GM21390 (cell line): ENCODE data around the gene WDR49.
A peak's percentile ranks its signal among the peaks of the same experiment; 100 is the strongest.

Experiments
- ATAC-seq: cut with Tn5 transposase; IDR thresholded peaks from one replicate; pipeline ENCODE4 v1.9.1; 2021; ENCODE audit not compliant: unreplicated experiment

Gene WDR49

DNA sequence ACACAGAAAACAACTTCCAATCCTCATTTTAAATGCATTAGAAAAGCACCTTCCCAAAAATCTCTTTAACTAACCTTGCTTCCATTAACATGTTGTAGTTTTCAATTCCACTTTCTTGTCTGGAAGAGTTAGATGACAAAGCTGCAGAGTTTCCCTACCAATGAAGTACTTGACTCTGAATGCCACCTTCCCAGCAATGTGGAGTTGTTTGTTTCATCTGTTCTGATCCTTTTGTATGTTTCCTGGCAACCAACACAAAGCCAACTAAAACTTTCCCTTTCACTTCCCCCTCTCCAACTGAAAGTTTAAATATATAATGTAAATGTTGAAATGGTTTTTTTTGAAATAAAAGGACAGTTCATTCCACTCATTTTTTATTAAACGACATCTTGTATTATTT is at the start of gene WDR49:
TSS of gene WDR49 (minus strand) at position 183 of the 400 bp plus-strand sequence. CDS start 517 bp downstream, outside the sequence.
- ATAC-seq, result no peak

GRCh38 chr3:167700926-167701325 is 47.2 kb upstream of the WDR49 start:
- no peak for ATAC-seq

DNA sequence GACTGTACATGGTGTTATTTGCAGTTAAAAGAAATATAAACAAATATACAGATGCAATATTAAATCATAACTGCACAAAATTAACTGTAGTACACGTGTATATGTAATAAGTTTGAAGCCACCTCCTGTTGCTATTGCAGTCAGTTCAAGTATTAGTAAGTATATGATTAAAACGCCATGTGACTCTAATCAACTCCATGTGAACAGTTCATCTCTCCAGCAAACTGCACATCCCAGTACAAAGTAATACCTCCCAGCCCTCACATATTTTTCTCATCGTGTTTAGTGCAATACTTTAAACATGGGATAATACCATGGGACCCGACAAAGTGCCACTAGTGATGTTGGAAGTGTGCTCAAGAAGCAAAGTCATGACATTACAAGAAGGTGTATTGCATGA is 46.3 kb upstream of the WDR49 start:
- no peak for ATAC-seq

DNA sequence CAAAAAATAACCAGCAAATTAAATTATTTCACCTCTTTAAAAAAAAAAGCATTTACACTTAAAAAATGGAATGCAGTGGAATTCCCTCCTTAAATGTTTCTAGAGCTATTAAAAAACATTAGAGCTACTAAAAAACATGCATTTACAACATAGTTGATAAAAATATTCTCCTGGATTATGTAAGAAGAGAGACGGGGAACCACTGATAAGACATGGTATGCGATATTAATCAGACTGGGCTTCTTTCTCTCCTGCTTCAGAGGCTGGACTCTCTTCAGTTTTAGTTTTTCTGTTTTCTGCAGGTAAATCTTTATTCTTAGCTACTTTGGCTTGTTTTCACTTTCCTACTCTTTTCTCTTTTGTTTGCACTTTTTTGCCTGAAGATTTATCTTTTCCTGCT is 40.4 kb upstream of the WDR49 start:
- ATAC-seq, result no peak

DNA sequence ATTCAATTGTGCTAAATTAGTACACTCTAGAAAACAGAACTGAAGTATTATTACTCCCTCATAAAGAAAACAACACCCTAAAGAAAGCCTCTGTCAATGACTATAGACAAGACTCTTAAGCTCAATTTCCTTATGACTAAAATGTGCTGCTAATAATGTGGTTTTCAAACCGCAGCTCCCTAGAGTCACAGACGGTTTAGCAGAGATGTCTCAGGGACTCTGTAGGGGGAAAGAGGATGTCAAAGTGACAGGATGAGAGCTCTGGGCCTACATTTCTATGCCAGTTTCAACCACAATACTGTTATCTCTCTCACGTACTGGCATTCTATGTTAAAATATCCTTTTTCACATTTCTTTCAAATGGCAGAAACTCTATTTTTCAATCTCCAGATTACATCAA is 37.6 kb upstream of the WDR49 start:
- ATAC-seq, result peak; percentile 100

GRCh38 chr3:167684388-167684993 is 30.7 kb upstream of the WDR49 start:
- peak; percentile 81 for ATAC-seq

DNA sequence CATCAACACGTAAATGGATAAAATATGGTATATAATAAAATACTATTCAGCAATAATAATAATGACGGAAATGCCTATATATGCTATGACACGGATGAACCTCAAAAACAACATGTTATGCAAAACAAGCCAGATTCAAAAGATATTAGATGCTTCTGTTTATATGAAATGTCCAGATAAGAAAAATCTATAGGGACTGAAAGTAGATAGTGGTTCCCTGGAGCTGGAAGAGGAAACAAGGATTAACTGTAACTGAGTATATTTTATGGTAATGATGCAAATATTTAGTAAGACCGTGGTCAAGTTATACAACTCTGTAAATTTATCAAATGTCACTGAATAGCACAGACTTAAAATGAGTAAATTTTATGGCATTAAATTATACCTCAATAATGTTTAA is 25.8 kb upstream of the WDR49 start:
- ATAC-seq, result no peak

GRCh38 chr3:167675848-167676247 is 22.1 kb upstream of the WDR49 start:
- no peak for ATAC-seq

DNA sequence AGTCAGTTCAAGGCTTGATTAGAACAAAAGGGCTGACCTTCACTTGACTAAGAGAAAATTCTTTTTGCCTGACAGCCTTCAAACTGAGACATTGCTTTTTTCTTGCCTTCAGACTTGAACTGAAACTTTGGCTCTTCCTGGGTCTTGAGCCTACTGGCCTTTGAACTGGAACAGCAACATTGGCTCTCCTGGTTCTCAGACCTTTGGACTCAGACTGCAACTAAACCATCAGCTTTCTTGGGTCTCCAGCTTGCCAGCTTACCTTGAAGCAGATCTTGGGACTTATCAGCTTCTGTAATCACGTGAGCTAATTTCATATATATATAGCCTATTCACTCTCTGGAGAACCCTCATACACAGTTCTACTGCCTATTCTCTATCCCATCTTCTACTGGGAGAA is 19.5 kb upstream of the WDR49 start:
- ATAC-seq, result no peak

DNA sequence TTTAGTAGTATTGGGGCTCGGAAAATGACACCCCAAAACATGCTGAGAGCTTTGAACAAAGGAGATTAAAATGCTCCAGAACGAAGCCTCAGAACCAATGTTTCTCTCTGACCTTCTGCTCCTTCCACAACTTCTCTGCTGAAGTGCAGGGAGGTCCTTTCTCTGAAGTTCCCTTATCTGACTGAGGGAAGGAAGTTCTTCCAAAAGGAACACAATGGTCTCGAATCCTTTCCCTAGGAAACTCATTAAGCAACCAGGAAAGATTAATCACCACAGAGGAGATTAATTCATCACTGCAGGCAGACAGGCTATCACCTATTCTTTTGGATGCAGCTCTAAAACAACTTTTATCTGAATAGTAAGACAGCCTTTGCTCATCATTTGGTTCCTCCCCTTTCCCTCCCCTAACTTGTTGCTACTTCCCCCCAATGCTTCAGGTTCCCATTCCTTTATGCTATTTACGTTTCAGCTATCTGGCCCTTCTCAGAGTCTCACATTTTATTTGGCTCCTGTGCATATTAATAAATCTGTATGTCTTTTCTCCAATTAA is 18.2 kb upstream of the WDR49 start:
- ATAC-seq, result no peak

GRCh38 chr3:167669699-167670098 is 16.0 kb upstream of the WDR49 start:
- no peak for ATAC-seq

DNA sequence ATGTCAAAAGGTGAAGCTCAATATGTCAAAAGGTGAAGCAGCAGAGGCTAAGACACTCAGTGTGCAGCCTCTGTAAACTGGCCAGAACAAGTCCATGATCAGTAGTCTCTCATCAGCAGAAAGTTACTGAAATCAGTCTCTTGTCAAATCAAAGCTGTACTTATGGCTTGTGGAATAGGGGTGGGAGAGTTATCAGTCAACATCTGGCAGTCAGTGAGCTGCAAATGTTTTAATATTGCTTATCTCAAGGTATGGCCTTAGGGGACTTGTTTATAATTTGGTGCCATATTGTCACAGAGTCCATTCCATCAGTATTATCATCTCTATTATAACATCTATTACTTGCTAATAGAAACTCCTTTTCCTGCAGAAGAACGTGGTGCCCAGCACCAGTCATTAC is 14.9 kb upstream of the WDR49 start:
- ATAC-seq, result no peak

DNA sequence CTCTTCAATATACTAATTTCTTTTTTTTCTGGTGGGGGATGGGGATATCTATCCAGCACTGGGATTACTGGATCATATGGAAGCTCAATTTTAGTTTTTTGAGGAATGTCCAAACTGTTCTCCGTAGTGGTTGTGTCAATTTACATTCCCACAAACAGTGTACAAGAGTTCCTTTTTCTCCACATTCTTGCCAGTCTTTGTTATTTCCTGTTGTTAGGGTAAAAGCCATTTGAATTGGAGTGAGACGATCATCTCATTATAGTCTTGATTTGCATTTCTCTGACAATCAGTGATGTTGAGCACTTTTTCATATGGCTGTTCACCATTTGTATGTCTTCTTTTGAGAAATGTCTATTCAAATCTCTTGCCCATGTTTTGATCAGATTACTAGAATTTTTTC is 12.8 kb upstream of the WDR49 start:
- no peak for ATAC-seq

DNA sequence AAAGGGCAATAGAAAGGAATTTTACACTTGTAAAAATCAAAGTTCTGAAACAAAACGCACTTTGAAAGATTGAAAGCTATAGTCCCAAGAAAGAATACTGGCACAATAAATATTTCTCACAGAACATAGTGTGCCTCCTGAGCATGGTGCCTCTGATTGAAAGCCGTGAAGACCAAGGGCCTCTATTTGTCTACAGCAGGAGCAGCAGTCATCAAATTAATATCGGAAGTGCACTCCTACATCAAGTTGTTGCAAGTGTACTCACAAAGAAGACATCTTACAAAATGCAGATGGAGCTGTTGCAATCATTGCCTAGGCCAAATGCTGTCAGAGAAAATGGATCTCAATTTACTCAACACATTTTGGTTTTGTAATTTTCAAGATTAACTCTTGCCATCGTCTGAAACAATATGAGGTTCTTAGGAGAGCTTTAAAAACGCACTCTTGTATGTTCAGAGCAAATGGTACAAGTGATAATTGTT is 9.2 kb upstream of the WDR49 start:
- ATAC-seq, result no peak

DNA sequence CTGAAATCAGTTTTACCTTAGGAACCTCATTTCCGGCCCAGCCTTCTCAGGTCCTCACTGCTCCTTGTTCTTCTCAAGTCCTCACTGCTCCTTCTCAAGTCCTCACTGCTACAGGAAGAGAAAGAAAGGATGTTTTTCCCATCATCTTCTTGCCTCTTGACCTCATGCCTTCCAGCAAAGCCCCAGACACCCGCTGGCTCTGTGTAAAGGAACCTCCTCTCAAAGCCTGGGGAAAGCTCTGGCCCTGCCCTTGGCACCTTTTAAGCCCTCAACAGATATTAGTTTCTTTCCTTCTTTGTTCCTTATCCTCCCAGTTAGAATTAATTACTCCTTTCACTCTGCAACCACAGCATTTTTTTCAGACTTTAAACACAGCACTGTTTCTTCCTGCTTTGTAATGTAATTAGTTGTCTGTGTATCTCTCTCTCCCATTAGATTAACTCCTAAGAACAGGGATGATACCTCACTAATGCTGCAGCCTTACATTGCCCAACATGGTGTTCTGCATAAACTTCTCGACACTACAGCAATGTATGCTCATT is 4.0 kb upstream of the WDR49 start:
- ATAC-seq, result no peak

DNA sequence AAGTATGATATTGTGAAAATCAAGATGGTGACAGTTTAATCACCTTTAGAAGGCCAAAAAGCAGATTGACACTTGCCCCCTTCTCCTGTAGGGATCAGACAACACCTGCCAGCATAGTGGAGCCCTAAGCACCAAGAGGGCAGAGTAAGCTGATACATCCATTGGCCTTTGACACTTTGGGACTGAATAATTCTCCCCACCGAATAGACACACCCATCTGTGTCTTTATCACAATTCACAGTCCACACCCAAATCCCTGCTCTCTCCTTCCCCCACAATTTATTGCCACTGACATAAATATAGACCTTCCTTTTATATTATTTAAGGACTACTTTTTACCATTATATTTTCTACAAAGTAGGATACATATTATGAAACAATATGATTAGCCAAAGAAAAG is 3.1 kb upstream of the WDR49 start:
- no peak for ATAC-seq

GRCh38 chr3:167653155-167653554 is 587 bp downstream of the WDR49 start:
- ATAC-seq, result no peak

DNA sequence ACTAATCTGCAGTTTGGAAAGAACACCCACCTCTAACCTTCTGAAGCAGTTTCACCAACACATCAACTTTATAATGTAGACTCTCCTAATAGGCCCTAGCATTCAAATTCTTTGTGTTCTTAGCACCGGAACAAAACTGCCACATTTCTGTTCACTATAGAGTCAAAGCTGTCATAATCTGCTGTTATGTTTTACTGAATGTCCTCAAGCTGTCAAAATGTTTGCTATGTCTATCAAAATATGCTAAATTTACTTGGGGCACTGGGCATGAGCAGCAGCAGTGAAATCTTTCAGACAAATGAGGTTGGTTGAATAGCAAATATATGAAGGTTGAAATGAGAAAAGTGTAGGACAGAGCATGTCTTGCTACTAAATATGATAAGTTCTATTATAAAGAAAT is 1.9 kb downstream of the WDR49 start:
- no peak for ATAC-seq

GRCh38 chr3:167650459-167650858 is 3.3 kb downstream of the WDR49 start:
- ATAC-seq, result no peak

GRCh38 chr3:167649746-167650145 is 4.0 kb downstream of the WDR49 start:
- no peak for ATAC-seq

DNA sequence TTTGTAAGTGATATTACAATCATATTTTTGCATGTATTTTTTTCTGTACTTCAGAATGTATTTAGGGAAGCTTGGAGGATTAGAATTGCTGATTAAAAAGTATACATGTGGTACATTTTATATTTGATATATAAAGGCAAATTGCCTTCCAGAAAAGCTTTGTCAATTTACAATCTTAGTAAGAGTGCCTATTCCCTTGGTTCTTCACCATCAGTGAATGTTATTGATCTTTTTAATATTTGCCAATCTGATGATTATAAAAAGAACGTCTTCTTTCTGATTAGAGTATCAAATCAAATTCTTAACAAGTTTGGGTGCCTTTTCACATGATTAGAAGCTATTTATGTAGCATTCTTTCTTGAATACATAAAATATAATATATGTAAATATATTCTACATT is 9.1 kb downstream of the WDR49 start:
- ATAC-seq, result no peak

DNA sequence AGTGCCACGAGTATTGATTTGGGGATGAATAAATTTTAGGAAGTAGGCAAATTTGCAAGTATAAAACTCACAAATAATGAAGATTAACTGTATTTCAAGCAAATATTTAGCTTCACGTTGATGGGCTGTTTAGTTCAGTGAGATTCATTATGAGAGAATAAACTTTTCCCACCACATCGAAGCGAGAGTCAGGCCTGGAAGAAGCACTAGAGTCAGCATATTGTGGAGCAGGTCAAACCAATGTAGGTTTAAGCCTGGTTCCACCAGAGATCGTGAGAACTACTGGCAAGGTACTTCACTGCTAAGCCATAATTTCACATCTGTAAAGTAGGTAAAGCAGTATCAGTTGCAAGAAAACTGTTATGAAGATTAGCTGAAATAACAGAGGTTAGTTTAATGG is 22.3 kb downstream of the WDR49 start:
- no peak for ATAC-seq

DNA sequence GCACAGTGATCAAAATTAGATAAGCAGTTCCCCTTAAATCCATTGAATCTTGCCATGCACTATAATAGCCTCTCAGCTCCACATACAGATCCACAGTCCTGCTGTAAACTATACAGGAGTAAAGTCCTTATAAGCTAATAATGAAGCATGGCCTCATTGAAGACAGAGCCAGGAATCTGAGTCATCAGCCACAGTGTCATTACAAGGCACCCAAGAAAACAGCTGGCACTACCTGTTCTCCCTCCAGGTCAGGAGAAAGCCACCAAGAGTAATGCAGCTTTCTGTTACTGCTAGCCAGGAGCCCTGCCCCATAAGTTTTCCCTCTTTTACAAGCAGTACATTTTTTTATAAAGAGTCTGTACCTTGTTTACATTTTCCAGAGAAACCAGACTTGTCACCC is 27.3 kb downstream of the WDR49 start:
- ATAC-seq, result no peak
